ENCODE results near the gene PAM16.

The PAM16 gene

GRCh38 chr16:4370570-4371356 is 19.6 kb upstream of the PAM16 start:
- no peak for DNase-seq

DNA sequence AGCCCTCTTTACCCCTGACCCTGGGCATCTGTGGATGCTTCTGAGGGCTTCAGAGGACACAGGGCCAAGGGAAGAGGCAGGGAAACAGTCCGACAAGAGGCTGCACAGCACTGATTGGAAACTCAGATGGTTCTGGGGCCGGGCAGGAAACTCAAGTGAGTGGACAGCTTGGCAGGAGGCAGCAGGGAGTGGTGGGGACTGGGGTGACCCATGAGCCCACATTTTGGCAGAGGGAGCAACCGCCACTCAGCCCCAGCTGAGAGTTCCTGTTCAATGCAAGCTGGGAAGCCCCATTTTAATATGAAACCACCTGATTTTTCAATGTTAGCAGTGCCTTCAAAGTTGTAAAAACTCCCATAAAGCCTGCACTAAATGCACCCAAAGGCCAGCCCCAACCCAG is 19.0 kb upstream of the PAM16 start:
- DNase-seq, result no peak

DNA sequence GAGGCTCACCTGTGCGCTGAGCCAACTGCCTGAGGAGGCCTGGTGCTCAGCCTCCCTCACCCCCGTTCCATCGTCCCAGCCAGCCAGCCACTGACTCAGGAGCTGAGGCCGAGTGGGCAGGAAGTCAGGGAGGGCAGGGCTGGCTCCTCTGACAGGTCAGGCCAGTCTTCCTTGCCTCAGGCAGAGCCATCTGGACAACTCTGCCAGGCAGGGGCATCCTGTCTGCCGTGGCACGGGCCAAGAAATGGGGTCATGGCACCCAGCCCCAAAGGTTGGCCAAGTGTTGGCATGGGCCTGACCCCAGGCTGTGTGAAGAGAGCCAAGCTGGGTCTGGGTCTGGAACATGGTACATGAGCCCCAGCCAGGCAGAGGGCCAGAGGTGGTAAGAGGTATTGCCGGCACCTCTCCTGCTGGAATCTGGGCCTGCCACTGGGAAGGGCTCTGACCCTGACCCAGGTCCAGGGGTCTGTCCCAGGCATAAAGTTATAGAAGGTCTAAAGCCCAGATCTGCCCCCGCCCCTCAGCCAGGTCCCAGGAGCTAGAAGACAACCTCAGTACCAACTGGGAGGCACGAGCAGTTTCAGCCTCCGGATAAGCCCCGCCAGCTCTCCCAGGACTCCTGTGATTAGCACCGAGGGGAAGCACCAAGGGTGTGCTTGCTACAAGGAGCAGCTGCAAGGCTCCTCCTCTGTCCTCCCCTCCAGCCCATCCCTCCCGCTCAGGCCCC is 18.0 kb upstream of the PAM16 start:
- no peak for DNase-seq

GRCh38 chr16:4367393-4367856 is 16.3 kb upstream of the PAM16 start:
- no peak for DNase-seq

- no peak for DNase-seq
These were observed 14.9 kb upstream of the PAM16 start for GRCh38 chr16:4366016-4366415.

DNA sequence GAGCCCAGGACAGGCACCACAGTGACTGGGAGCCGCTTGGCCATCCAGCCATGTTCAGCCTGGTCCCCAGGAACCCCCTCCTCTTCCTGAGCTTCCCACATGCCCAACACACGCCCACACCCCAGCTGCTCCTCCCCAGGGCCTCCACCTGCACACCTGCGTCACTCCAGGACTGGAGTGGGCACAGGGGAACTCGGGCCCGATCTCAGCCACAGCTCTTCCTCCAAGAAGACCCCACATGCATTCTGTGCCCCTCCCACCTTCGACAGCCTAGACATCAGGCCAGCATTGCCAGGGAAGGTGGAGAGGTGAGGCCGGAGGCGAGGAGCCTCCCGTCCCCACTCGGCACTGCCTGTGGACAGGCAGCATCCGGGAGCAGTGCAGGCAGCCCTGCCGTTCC is 14.5 kb upstream of the PAM16 start:
- DNase-seq, result no peak

DNA sequence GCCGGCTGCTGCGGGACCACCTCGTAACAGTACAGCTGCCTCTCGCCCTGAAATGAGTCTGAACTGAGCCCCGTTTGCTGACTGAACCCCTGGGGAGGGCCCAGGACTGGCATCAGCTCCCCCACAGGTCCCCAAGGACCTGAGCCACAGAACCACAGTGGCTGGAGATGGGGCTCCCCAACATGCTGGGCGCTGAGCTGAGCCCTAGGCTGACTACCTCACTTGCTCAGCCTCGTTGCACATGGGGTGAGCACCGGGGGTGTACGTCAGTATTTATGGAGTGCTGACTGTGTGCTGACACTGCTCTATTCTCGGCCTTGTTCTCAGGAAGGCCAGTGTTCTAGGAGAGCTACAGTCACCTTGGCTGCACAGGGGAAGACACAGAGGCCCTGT is 13.9 kb upstream of the PAM16 start:
- no peak for DNase-seq

- no peak for DNase-seq
These were observed 13.3 kb upstream of the PAM16 start for GRCh38 chr16:4364196-4365013.

GRCh38 chr16:4362476-4363135 is 11.5 kb upstream of the PAM16 start:
- no peak for DNase-seq

GRCh38 chr16:4361944-4362311 is 10.8 kb upstream of the PAM16 start:
- no peak for DNase-seq

DNA sequence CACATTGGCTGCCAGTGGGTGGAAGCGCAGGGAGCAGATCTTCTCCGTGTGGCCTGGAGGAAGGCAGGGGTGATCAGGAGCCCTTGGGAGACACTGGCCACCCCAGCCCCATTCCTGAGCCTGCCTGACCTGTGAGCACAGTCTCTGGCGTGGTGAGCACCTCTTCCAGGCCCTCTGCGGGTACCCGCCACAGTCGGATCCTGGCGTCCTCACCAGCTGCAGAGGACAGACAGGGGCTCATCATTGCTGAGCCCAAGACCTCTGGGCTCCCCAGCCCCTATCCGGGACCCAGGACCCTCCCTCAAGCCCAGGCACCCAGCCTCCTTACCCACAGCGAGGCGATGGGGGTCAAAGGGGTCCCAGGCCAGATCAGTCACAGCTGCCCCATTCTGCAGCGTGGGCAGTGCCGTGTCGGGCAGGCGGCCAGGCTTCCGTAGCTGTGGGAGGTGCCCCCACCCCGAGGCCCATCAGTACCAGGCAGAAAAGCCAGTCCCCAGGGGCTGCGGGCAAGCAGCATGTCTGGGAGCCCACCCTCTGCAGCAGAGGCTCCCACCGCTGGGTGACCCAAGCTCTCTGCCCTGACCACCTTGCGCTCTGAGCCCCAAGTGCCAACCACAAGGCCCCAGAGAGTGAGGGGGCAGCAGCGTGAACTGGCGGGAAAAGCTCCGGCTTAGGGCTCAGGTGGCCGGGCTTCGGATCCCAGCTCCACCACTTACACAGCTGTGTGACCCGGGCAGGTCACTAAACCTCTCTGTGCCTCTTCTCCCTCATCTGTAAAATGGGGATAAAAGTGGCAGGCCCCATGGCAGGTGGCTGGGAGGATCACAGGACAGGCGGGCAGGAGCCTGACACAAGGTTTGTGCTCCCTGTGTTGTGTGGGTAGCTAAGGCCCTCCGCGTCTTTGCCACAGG is 10.2 kb upstream of the PAM16 start:
- DNase-seq, result no peak

DNA sequence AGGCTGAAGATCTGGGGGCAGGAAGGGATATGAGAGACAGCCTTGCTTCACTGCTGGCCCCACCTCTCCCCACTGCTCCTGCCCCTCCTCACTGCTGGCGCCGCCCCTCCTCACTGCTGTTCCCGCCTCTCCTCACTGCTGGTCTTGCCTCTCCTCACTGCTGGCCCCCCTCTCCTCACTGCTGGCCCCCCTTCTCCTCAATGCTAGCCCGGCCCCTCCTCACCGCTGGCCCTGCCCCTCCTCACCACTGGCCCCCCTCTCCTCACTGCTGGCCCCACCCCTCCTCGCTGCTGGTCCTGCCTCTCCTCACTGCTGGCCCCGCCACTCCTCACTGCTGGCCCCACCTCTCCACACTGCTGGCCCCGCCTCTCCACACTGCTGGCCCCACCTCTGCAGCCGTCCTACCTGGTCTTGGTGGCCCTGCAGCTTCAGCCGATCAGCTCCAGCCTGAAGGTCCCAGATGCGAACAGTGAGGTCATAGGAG is 9.5 kb upstream of the PAM16 start:
- DNase-seq, result no peak

DNA sequence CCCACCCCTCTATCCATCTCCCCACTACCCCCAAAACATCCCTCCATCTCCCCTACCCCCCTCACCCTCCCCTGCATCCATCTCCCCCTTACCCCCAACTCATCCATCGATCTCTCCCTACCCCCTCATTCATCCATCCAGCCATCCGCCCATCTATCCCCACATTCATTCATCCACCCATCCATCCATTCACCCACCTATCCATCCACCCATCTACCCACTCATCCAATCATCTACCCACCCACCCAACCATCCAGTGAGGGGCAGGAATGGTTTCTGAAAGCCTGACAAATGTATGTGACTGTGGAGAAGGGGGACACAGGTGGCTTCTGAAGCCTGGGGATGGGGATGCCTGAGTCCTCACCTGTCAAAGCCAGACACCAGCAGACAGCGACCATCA is 8.8 kb upstream of the PAM16 start:
- DNase-seq, result no peak

- DNase-seq, result no peak
These were observed 7.9 kb upstream of the PAM16 start for GRCh38 chr16:4358831-4359561.

GRCh38 chr16:4358236-4358635 is 7.1 kb upstream of the PAM16 start:
- no peak for DNase-seq

- no peak for DNase-seq
These were observed 5.7 kb upstream of the PAM16 start for GRCh38 chr16:4356820-4357219.

DNA sequence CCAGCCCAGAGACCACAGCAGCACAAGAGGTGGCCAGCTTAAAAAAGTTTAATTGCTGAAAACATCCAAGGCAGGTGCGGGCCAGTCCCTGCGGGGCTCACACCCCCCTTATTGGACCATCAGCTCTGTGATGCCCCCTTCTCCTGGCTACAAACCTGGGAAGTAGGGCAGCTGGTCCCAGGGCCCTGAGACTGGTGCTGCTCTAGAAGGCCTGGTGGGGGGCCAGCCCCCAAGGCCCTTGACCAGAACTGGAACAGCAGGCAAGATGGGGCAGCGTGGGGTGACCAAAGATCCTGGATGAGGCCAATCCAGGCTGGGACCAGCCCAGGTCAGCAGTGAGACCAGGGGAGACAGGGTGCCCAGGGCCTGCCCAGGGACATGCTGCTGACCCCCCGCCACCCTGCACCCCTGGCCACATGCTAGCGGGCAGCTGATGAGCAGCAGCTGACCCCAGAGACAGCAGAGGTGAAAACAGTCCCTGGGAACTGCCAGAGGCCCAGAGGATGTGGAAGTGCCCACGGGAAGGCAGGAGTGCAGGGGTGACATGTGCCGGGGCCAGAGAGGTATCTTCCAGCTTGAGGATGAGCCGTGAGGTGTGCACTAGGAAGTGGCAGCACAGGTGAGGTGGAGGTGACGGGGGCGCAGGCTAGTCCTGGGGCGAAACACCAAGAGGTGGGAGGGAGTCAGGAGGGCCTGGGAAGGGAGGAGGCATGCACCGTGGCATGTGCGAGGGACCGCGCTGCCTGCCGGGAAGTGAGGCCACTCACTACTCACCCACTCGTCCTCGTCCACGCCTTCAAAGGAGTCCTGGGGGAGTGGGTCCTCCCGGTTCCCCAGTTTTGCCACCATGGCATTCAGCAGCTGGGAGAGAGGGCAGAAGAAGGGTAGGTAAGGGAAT is 3.6 kb upstream of the PAM16 start:
- no peak for DNase-seq

DNA sequence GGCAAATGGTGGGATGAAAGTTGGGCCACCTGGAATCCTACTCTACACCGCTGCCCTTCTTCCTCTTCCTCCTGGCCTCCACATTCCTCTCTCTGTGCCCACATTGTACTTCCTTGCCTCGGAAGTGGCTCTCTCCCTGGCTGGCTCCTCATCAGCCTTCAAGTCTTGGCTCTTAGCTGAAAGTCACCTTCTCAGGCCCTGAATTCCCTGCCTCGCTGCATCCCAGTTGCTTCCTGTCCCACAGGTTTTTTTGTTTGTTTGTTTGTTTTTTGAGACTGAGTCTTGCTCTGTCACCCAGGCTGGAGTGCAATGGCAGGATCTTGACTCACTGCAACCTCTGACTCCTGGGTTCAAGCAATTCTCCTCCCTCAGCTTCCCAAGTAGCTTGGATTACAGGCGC is 2.6 kb upstream of the PAM16 start:
- DNase-seq, result no peak

- DNase-seq, result no peak
These were observed 1.7 kb upstream of the PAM16 start for GRCh38 chr16:4352843-4353242.

GRCh38 chr16:4351880-4352279 is 759 bp upstream of the PAM16 start:
- DNase-seq, result no peak

Measured in NCI-H1048 (cell line).